Endothelial cell of umbilical vein (primary cell): Measurements from ENCODE around the gene SH3BGRL. TPM values are rescaled to one million over a fixed set of nuclear protein-coding genes. Genes with fewer than 3 reads are reported as not detected.

ENCODE experiments used
- BruUV-seq: library from RNA; stranded (reverse); fragments of 400-500 nt; replicated peaks from 2 replicates; lab custom pipeline; 2021; lab: Mats Ljungman, UMichigan
- CTCF ChIA-PET: fragments of 300-600, 350-600 bp; sonication (Branson Sonifier 250); formaldehyde crosslinking; loops from one replicate; lab custom pipeline; 2021; ENCODE audit warnings: antibody characterized with exemption, inconsistent platforms; lab: Charles Lee
- POLR2A ChIA-PET: fragments of 300-600, 350-600 bp; sonication (Branson Sonifier 250); formaldehyde crosslinking; loops from one replicate; lab custom pipeline; 2021; ENCODE audit warnings: antibody characterized with exemption, inconsistent platforms; lab: Charles Lee
- DNase-seq: peaks from one replicate; pipeline ENCODE4 v3.0.0-alpha.2; 2011; ENCODE audit warnings: low read depth, low spot score
- FAIRE-seq: peaks from 2 replicates; lab custom pipeline; 2011; peaks lifted over from hg19 to GRCh38; lab: Jason Lieb, UNC
- H2AFZ ChIP-seq: 2 replicates; pipeline ENCODE4 v1.6.0; 2012; ENCODE audit warnings: low read depth, low read length, control low read depth, inconsistent platforms
- H3K27ac ChIP-seq: 2 replicates; pipeline ENCODE4 v1.5.1; 2011; ENCODE audit warnings: low read depth, mild to moderate bottlenecking, control low read depth, low read length, moderate library complexity; ENCODE audit not compliant: insufficient read depth
- H3K27me3 ChIP-seq, 2 experiments: 2 replicates each; pipeline versions ENCODE4 v1.6.0 to v1.6.1; 2011; ENCODE audit warnings: low read length in 2 of 2, mixed read lengths in 1 of 2; ENCODE audit not compliant: control insufficient read depth in 2 of 2, insufficient read depth in 2 of 2
- H3K36me3 ChIP-seq, 2 experiments: 2 replicates in 1 of 2; 3 replicates in 1 of 2; pipeline ENCODE4 v1.5.1; 2011; ENCODE audit warnings: low read length in 2 of 2, mild to moderate bottlenecking in 1 of 2, moderate library complexity in 1 of 2; ENCODE audit not compliant: control insufficient read depth in 2 of 2, insufficient read depth in 2 of 2; ENCODE audit errors: extremely low read depth in 1 of 2
- H3K4me1 ChIP-seq: 3 replicates; pipeline ENCODE4 v1.5.1; 2011; ENCODE audit warnings: mild to moderate bottlenecking, low read length; ENCODE audit not compliant: control insufficient read depth, insufficient read depth; ENCODE audit errors: extremely low read depth
- H3K4me2 ChIP-seq: 2 replicates; pipeline ENCODE4 v1.6.1; 2011; ENCODE audit warnings: low read length, control low read depth, mixed read lengths; ENCODE audit not compliant: insufficient read depth
- H3K4me3 ChIP-seq, 3 experiments: fragments of 200-600 bp in 1 of 3; sonication (generic), shearing (Covaris generic) in 1 of 3; replicated peaks in 1 of 3; 2 replicates each; pipeline ENCODE4 v1.5.1; 2011 to 2016; ENCODE audit warnings: control low read depth in 3 of 3, low read length in 3 of 3, mild to moderate bottlenecking in 2 of 3, inconsistent platforms in 1 of 3, low read depth in 1 of 3, moderate library complexity in 1 of 3; ENCODE audit not compliant: insufficient read depth in 1 of 3
- H3K79me2 ChIP-seq: 2 replicates; pipeline ENCODE4 v1.6.0; 2012; ENCODE audit warnings: low read length, inconsistent platforms; ENCODE audit not compliant: control insufficient read depth, insufficient read depth
- H3K9ac ChIP-seq: replicated peaks from 2 replicates; pipeline ENCODE3; 2011; ENCODE audit warnings: low read length, control low read depth; ENCODE audit not compliant: insufficient read depth; ENCODE audit errors: extremely low read depth
- H3K9me1 ChIP-seq: replicated peaks from 3 replicates; pipeline ENCODE4 v1.6.0; 2011; ENCODE audit warnings: mild to moderate bottlenecking, low read length; ENCODE audit not compliant: control insufficient read depth, insufficient read depth; ENCODE audit errors: extremely low read depth
- H3K9me3 ChIP-seq: replicated peaks from 2 replicates; pipeline ENCODE4 v1.5.1; 2012; ENCODE audit warnings: low read length, inconsistent platforms; ENCODE audit not compliant: control insufficient read depth, insufficient read depth
- H4K20me1 ChIP-seq: replicated peaks from 2 replicates; pipeline ENCODE3; 2011; ENCODE audit warnings: mild to moderate bottlenecking, low read length; ENCODE audit not compliant: control insufficient read depth, insufficient read depth; ENCODE audit errors: extremely low read depth
- EZH2 ChIP-seq: IDR thresholded peaks from 2 replicates; pipeline ENCODE4 v1.6.1; 2012; ENCODE audit warnings: borderline replicate concordance, low read depth, mild to moderate bottlenecking, moderate library complexity, low read length, inconsistent platforms; ENCODE audit not compliant: severe bottlenecking
- FOS ChIP-seq: IDR thresholded peaks from 2 replicates; pipeline ENCODE4 v1.6.1; 2011; ENCODE audit warnings: mild to moderate bottlenecking, low read length, moderate library complexity, borderline replicate concordance; ENCODE audit not compliant: insufficient read depth
- GATA2 ChIP-seq: IDR thresholded peaks from 2 replicates; pipeline ENCODE4 v1.7.0; 2011; ENCODE audit warnings: low read depth, mild to moderate bottlenecking, moderate library complexity, mixed read lengths, low read length; ENCODE audit not compliant: insufficient read length, insufficient read depth
- JUN ChIP-seq: IDR thresholded peaks from 2 replicates; pipeline ENCODE4 v1.6.1; 2011; ENCODE audit warnings: borderline replicate concordance, low read depth; ENCODE audit not compliant: insufficient read length, insufficient read depth
- MYC ChIP-seq: IDR thresholded peaks from one replicate; pipeline ENCODE4 v1.6.1; 2011; ENCODE audit warnings: mild to moderate bottlenecking, low read depth, low read length
- POLR2A ChIP-seq: IDR thresholded peaks from 2 replicates; pipeline ENCODE4 v1.6.1; 2012; ENCODE audit warnings: low read depth, mild to moderate bottlenecking, control low read depth, low read length
- POLR2AphosphoS5 ChIP-seq: IDR thresholded peaks from 2 replicates; pipeline ENCODE4 v1.6.1; 2012; ENCODE audit warnings: low read depth, mild to moderate bottlenecking, control low read depth, low read length, moderate library complexity; ENCODE audit not compliant: insufficient read depth
- dilution Hi-C: fragments of 300-500 bp; cut with MboI; formaldehyde crosslinking; loops from one replicate; pipeline ENCODE4 v1.15.0; 2019; ENCODE audit warnings: low sequenced_read_pairs; ENCODE audit not compliant: extremely low pct_ligation_motif_present
- intact Hi-C: fragments of 100-400 bp; cut with micrococcal nuclease; formaldehyde crosslinking; loops from one replicate; pipeline ENCODE4 v1.10.0; 2022
- polyA plus RNA-seq, 4 experiments: library from polyadenylated mRNA; depleted of rRNA in 3 of 4; stranded (reverse) in 3 of 4; unstranded in 1 of 4; fragments of >200 nt; gene quantifications; 2 replicates each; pipeline versions ENCODE4 v1.2.1 to v1.2.3, GENCODE V29; 2011 to 2012; ENCODE audit warnings: missing spikeins in 1 of 4
- total RNA-seq: library from RNA; stranded (reverse); gene quantifications from 2 replicates; pipeline ENCODE4 v1.2.3, GENCODE V29; 2021
- TF ChIP-seq, protein P1 (sequence below), 2 donors: IDR thresholded peaks; 1 replicate in 1 of 2; 2 replicates in 1 of 2; pipeline ENCODE4 v1.5.1; 2011; ENCODE audit warnings: low read length in 2 of 2, mild to moderate bottlenecking in 2 of 2, moderate library complexity in 2 of 2, control low read depth in 1 of 2, inconsistent platforms in 1 of 2, low read depth in 1 of 2; ENCODE audit not compliant: insufficient read depth in 1 of 2; ENCODE audit errors: extremely low read depth in 1 of 2
- TF ChIP-seq, protein P2 (sequence below): IDR thresholded peaks from 2 replicates; pipeline ENCODE4 v1.6.1; 2011; ENCODE audit not compliant: insufficient read depth, insufficient read length

Gene SH3BGRL
- total and polyA plus RNA-seq, 2 donors (not counting 3 experiments of a cell fraction or from before 2014, with no cell fraction given): 45.6 to 65.7 TPM

DNA sequence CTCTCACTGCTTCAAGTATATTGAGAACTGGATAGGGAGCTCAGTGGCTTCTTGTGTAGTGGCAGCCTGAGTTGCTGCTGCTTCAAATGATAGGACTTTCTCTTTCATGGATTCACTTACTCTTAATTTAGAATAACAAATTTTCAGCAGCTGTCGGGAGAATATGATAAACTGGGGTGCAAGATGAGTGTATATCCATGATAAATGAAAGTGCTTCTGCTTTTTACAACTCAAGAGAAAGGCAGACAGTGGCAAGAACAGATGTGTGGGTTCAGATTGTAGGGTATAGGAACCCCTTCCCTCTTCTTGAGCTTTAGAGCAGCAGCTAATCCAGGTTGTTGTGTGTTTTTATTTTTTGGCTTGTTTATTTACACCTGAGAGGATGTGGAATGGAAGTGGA lies 1.0 kb downstream of the SH3BGRL start:
- Histone ChIP-seq H2AFZ (no peak overlapping the region), H3K4me3 (peak overlapping the region; percentile 77 to 99 (median 97)), H3K79me2 (peaks cover 19% of the 10 kb centered on the region), H3K4me2 (peak overlapping the region; percentile 92), H3K36me3 (no peaks in the 10 kb centered on the region), H3K27me3 (no peaks in the 10 kb centered on the region), H4K20me1 (no peaks in the 10 kb centered on the region), H3K27ac (peak overlapping the region; percentile 86), H3K9me1 (no peaks in the 10 kb centered on the region), H3K9me3 (no peaks in the 10 kb centered on the region), H3K9ac (peak overlapping the region; percentile 77), H3K4me1 (peaks cover 10% of the 10 kb centered on the region)
- DNase-seq: no peak
- POLR2A ChIA-PET: no interaction called here
- CTCF ChIA-PET: interaction anchor here (2.5 kb wide), 1 partner anchor 82 kb away, joined by 6 read pairs; no protein-coding TSS in a partner anchor
- FAIRE-seq: peak; percentile 8
- dilution Hi-C loops (no loop called here), intact Hi-C loops (loop anchor here (2.0 to 10.0 kb wide), 3 partner anchors 82 to 1552 kb away; partner anchors contain the start of gene BRWD3)
- TF ChIP-seq, protein P1, sequence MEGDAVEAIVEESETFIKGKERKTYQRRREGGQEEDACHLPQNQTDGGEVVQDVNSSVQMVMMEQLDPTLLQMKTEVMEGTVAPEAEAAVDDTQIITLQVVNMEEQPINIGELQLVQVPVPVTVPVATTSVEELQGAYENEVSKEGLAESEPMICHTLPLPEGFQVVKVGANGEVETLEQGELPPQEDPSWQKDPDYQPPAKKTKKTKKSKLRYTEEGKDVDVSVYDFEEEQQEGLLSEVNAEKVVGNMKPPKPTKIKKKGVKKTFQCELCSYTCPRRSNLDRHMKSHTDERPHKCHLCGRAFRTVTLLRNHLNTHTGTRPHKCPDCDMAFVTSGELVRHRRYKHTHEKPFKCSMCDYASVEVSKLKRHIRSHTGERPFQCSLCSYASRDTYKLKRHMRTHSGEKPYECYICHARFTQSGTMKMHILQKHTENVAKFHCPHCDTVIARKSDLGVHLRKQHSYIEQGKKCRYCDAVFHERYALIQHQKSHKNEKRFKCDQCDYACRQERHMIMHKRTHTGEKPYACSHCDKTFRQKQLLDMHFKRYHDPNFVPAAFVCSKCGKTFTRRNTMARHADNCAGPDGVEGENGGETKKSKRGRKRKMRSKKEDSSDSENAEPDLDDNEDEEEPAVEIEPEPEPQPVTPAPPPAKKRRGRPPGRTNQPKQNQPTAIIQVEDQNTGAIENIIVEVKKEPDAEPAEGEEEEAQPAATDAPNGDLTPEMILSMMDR (IDR thresholded peaks at IDR 0.05; ENCODE audit: extremely low read depth in 1 of 2, insufficient read depth in 1 of 2, low read depth in 1 of 2, low read length in 2 of 2): no peak
- TF ChIP-seq JUN (no peak), EZH2 (no peak), POLR2A (no peak), GATA2 (no peak), MYC (no peak), POLR2AphosphoS5 (no peak), FOS (no peak)
- TF ChIP-seq, protein P2, sequence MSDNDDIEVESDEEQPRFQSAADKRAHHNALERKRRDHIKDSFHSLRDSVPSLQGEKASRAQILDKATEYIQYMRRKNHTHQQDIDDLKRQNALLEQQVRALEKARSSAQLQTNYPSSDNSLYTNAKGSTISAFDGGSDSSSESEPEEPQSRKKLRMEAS: no peak
- no TSS peak for BruUV-seq
